Calu3 (cell line): ENCODE data around the gene WDR91. TPM values are rescaled to one million over a fixed set of nuclear protein-coding genes. Genes with fewer than 3 reads are reported as not detected.
A peak's percentile ranks its signal among the peaks of the same experiment; 100 is the strongest.
"Not testable (repeated sequence)": the region's sequence is repeated elsewhere in the genome, so short reads cannot be mapped to it uniquely, and the experiment has no call there.

Experiments
- BruUV-seq: library from RNA; stranded (reverse); fragments of 400-500 nt; replicated peaks from 2 replicates; lab custom pipeline; 2021; lab: Mats Ljungman, UMichigan
- CTCF ChIA-PET: fragments of 300-600 bp; sonication (Branson Sonifier 250); formaldehyde crosslinking; loops from one replicate; lab custom pipeline; 2022; ENCODE audit warnings: antibody characterized with exemption; lab: Charles Lee
- DNase-seq: peaks from one replicate; pipeline ENCODE4 v3.0.0; 2022
- H3K27ac Mint-ChIP-seq: one replicate; pipeline ENCODE4 v1.8.0; 2022; ENCODE audit warnings: mixed read lengths; ENCODE audit not compliant: unreplicated experiment
- H3K27me3 Mint-ChIP-seq: one replicate; pipeline ENCODE4 v1.8.0; 2022; ENCODE audit warnings: mixed read lengths; ENCODE audit not compliant: unreplicated experiment
- H3K36me3 Mint-ChIP-seq: one replicate; pipeline ENCODE4 v1.8.0; 2022; ENCODE audit warnings: mild to moderate bottlenecking, moderate library complexity, mixed read lengths; ENCODE audit not compliant: insufficient read depth, unreplicated experiment
- H3K4me1 Mint-ChIP-seq: one replicate; pipeline ENCODE4 v1.8.0; 2022; ENCODE audit warnings: mild to moderate bottlenecking, low read depth, mixed read lengths; ENCODE audit not compliant: unreplicated experiment
- H3K4me3 Mint-ChIP-seq: one replicate; pipeline ENCODE4 v1.8.0; 2022; ENCODE audit warnings: mild to moderate bottlenecking, low read depth, moderate library complexity, mixed read lengths; ENCODE audit not compliant: unreplicated experiment
- H3K9me3 Mint-ChIP-seq: one replicate; pipeline ENCODE4 v1.8.0; 2022; ENCODE audit warnings: low read depth, mixed read lengths; ENCODE audit not compliant: unreplicated experiment
- CTCF ChIP-seq: fragments of 200-600 bp; IDR thresholded peaks from one replicate; pipeline ENCODE4 v1.8.0; 2022; ENCODE audit warnings: antibody characterized with exemption; ENCODE audit not compliant: unreplicated experiment
- intact Hi-C: fragments of 100-400 bp; cut with micrococcal nuclease; formaldehyde crosslinking; loops from one replicate; pipeline ENCODE4 v1.10.0; 2022; ENCODE audit not compliant: unreplicated experiment
- total RNA-seq: library from RNA; stranded (reverse); gene quantifications from 2 replicates; pipeline ENCODE4 v1.2.3, GENCODE V29; 2022

The WDR91 gene
- total RNA-seq, 1 experiment from 2014 or later = 24.3 TPM

- TF ChIP-seq CTCF = no peak
- DNase-seq = no peak
- Mint-ChIP-seq H3K9me3 (no peaks in the 10 kb centered on the region), H3K4me1 (peaks cover 33% of the 10 kb centered on the region), H3K4me3 (peak overlapping the region; percentile 18), H3K27me3 (no peaks in the 10 kb centered on the region), H3K36me3 (peaks cover 6% of the 10 kb centered on the region), H3K27ac (peak overlapping the region; percentile 62)
- CTCF ChIA-PET = no interaction called here
- no TSS peak for BruUV-seq
- intact Hi-C loops = no loop called here
Measured at GRCh38 chr7:135217645-135218509, 6.6 kb upstream of the WDR91 start.

- no peaks in the 10 kb centered on the region for H3K27me3 Mint-ChIP-seq
- peaks cover 19% of the 10 kb centered on the region for H3K36me3 Mint-ChIP-seq
- intact Hi-C loops = no loop called here
- no peaks in the 10 kb centered on the region for H3K9me3 Mint-ChIP-seq
- no peak for DNase-seq
- H3K4me3 Mint-ChIP-seq = no peak overlapping the region
- H3K4me1 Mint-ChIP-seq = peaks cover 33% of the 10 kb centered on the region
- no peak for TF ChIP-seq CTCF
- CTCF ChIA-PET = no interaction called here
- no TSS peak for BruUV-seq
- no peak overlapping the region for H3K27ac Mint-ChIP-seq
Measured at GRCh38 chr7:135215698-135216097, 4.4 kb upstream of the WDR91 start.

GRCh38 chr7:135215180-135215579 lies 3.9 kb upstream of the WDR91 start:
- peaks cover 33% of the 10 kb centered on the region for H3K4me1 Mint-ChIP-seq
- H3K27me3 Mint-ChIP-seq = no peaks in the 10 kb centered on the region
- DNase-seq = no peak
- BruUV-seq = no TSS peak
- no peaks in the 10 kb centered on the region for H3K9me3 Mint-ChIP-seq
- CTCF ChIA-PET = no interaction called here
- no peak overlapping the region for H3K27ac Mint-ChIP-seq
- no peak overlapping the region for H3K4me3 Mint-ChIP-seq
- H3K36me3 Mint-ChIP-seq = peaks cover 22% of the 10 kb centered on the region
- intact Hi-C loops = no loop called here
- no peak for TF ChIP-seq CTCF

GRCh38 chr7:135213831-135214230 lies 2.5 kb upstream of the WDR91 start:
- DNase-seq = no peak
- no peaks in the 10 kb centered on the region for H3K27me3 Mint-ChIP-seq
- H3K4me3 Mint-ChIP-seq = no peak overlapping the region
- peaks cover 33% of the 10 kb centered on the region for H3K4me1 Mint-ChIP-seq
- BruUV-seq = no TSS peak
- no peaks in the 10 kb centered on the region for H3K9me3 Mint-ChIP-seq
- CTCF ChIA-PET = interaction anchor here (1.3 kb wide), 1 partner anchor 60 kb away, joined by 4 read pairs; no protein-coding TSS in a partner anchor
- intact Hi-C loops = no loop called here
- TF ChIP-seq CTCF = no peak
- peaks cover 22% of the 10 kb centered on the region for H3K36me3 Mint-ChIP-seq
- H3K27ac Mint-ChIP-seq = no peak overlapping the region

GRCh38 chr7:135211946-135212685 lies 790 bp upstream of the WDR91 start:
- CTCF ChIA-PET = interaction anchor here (0.7 to 1.0 kb wide), 3 partner anchors 41 to 577 kb away, joined by 4 read pairs; no protein-coding TSS in a partner anchor
- H3K4me1 Mint-ChIP-seq = peaks cover 37% of the 10 kb centered on the region
- peak overlapping the region; percentile 92 for H3K4me3 Mint-ChIP-seq
- peaks cover 16% of the 10 kb centered on the region for H3K36me3 Mint-ChIP-seq
- H3K27me3 Mint-ChIP-seq, DNase-seq, BruUV-seq, intact Hi-C loops, H3K9me3 Mint-ChIP-seq: not testable (repeated sequence)
- H3K27ac Mint-ChIP-seq = peak overlapping the region; percentile 66
